Measurements from ENCODE around the gene LGALS7. TPM values are rescaled to one million over a fixed set of nuclear protein-coding genes. Genes with fewer than 3 reads are reported as not detected.

LGALS7 gene
- polyA plus RNA-seq, 1 experiment: not detected

DNA sequence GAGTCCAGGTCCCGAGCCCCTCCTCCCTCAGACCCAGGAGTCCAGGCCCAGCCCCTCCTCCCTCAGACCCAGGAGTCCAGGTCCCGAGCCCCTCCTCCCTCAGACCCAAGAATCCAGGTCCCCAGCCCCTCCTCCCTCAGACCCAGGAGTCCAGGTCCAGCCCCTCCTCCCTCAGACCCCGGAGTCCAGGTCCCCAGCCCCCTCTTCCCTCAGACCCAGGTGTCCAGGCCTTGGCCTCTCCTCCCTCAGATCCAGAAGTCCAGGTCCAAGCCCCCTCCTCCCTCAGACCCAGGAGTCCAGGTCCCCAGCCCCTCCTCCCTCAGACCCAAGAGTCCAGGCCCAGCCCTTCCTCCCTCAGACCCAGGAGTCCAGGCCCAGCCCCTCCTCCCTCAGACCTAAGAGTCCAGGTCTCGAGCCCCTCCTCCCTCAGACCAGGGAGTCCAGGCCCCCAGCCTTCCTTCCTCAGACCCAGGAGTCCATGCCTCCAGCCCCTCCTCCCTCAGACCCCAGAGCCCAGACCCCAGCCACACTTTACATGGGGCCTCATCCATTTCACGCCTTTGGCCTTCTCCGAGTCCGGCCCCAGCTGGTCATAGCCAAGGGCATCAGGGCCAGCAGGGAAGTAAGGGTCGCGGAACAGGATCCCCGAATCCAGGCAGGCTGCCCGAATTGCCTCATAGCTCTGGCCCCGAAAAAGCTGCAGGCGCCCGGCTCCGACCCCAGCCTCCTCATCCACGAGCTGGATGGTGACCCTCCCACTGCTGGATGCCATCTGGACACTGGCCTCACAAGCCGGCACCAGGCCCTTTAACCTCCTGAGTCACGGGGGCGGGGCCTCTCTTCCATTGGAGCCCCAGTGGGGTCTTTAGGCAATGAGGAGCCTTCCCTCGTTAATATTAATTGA is 29.7 kb downstream of the LGALS7 start:
- ChIA-PET CTCF (no interaction called here), POLR2A (no interaction called here)
- no peaks in the 10 kb centered on the region for H3K36me3 ChIP-seq (ENCODE audit: control insufficient read depth, insufficient read depth, low read length)
- no peak for TF ChIP-seq CTCF (IDR thresholded peaks at IDR 0.05; ENCODE audit: insufficient read depth, low read depth, low read length)
- H3K27me3 ChIP-seq (ENCODE audit: control insufficient read depth, insufficient read depth, low read length): no peaks in the 10 kb centered on the region
- H3K4me3 ChIP-seq (ENCODE audit: low read depth, low read length): no peak overlapping the region
- DNase-seq (ENCODE audit: low read depth): no peak

GRCh38 chr19:38742906-38743305 is 30.4 kb downstream of the LGALS7 start:
- TF ChIP-seq CTCF (IDR thresholded peaks at IDR 0.05; ENCODE audit: insufficient read depth, low read depth, low read length): no peak
- H3K27me3 ChIP-seq (ENCODE audit: control insufficient read depth, insufficient read depth, low read length): no peaks in the 10 kb centered on the region
- CTCF ChIA-PET: no interaction called here
- DNase-seq (ENCODE audit: low read depth): no peak
- no peak overlapping the region for H3K4me3 ChIP-seq (ENCODE audit: low read depth, low read length)
- POLR2A ChIA-PET: no interaction called here
- no peaks in the 10 kb centered on the region for H3K36me3 ChIP-seq (ENCODE audit: control insufficient read depth, insufficient read depth, low read length)

DNA sequence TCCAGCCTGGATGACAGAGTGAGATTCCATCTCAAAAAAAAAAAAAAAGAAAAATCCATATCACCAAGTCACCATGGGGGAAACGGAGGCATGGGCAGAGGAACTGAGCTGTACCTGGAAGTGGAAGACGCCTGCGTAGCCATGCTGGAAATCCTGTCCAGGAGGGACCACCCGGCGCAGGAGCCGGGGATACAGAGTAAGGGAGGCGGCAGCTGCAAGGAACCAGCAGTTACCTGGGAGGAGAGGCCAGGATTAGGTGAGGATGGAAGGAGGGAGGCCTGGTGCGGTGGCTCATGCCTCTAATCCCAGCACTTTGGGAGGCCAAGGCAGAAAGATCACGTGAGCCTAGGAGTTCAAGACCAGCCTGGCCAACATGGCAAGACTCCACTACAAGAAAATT is 31.0 kb downstream of the LGALS7 start:
- POLR2A ChIA-PET: no interaction called here
- DNase-seq (ENCODE audit: low read depth): no peak

DNA sequence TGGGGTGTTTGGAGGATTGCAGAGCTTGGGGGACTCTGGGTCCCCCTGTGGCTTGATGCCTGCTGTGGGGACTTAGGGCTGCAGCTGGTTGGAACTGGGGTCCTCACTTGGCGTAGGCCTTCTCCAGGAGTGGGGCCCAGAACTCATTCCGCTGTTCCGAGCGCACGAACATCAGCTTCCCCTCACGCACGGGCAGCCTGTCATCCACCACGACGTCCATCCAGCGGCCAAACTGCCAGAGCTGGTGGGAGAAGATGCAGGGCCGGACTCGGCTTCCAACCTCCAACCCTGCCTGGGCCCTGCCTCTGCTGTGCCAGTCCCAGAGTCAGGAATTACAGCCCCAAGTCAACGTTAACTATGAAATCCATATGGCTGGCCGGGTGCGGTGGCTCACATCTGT is 31.6 kb downstream of the LGALS7 start:
- Histone ChIP-seq H3K27me3 (ENCODE audit: control insufficient read depth, insufficient read depth, low read length) (no peaks in the 10 kb centered on the region), H3K36me3 (ENCODE audit: control insufficient read depth, insufficient read depth, low read length) (no peaks in the 10 kb centered on the region), H3K4me3 (ENCODE audit: low read depth, low read length) (no peak overlapping the region)
- ChIA-PET CTCF (interaction anchor here (0.9 kb wide), 1 partner anchor 339 kb away, joined by 3 read pairs; the partner anchor contains the start of gene FAM98C), POLR2A (no interaction called here)
- TF ChIP-seq CTCF (IDR thresholded peaks at IDR 0.05; ENCODE audit: insufficient read depth, low read depth, low read length): no peak
- no peak for DNase-seq (ENCODE audit: low read depth)

More for the DNA sequence above, 31.0 kb downstream of the LGALS7 start:
- H3K27me3 ChIP-seq (ENCODE audit: control insufficient read depth, insufficient read depth, low read length): no peaks in the 10 kb centered on the region
- no peak for TF ChIP-seq CTCF (IDR thresholded peaks at IDR 0.05; ENCODE audit: insufficient read depth, low read depth, low read length)
- CTCF ChIA-PET: no interaction called here
- no peak overlapping the region for H3K4me3 ChIP-seq (ENCODE audit: low read depth, low read length)
- H3K36me3 ChIP-seq (ENCODE audit: control insufficient read depth, insufficient read depth, low read length): no peaks in the 10 kb centered on the region

DNA sequence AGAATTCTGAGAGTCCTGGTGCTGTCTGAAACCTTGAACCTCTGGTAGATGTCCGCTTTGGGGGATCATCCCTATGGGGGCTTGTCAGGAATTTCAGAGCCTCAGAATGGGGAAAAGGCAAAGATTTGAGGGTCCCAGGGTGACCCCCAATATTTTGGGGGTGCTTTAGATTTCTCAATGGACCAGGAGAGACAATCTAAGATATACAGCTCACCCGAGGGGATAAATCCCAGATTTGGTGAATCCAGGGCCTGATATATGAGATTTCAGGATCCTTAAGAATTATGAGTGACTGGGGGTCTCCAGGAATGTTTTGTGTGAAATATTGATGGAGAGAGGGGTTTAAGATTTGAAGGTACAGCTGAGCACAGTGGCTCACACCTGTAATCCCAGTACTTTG is 32.4 kb downstream of the LGALS7 start:
- CTCF ChIA-PET: interaction anchor here (0.9 to 1.3 kb wide), 2 partner anchors 29 to 338 kb away, joined by 3 read pairs; partner anchors contain the start of gene FAM98C
- no peak for DNase-seq (ENCODE audit: low read depth)
- POLR2A ChIA-PET: interaction anchor here (0.7 kb wide), 1 partner anchor 10 kb away, joined by 6 read pairs; no protein-coding TSS in a partner anchor

More for the DNA sequence above, 32.4 kb downstream of the LGALS7 start:
- no peak overlapping the region for H3K4me3 ChIP-seq (ENCODE audit: low read depth, low read length)
- TF ChIP-seq CTCF (IDR thresholded peaks at IDR 0.05; ENCODE audit: insufficient read depth, low read depth, low read length): no peak
- no peaks in the 10 kb centered on the region for H3K27me3 ChIP-seq (ENCODE audit: control insufficient read depth, insufficient read depth, low read length)
- no peaks in the 10 kb centered on the region for H3K36me3 ChIP-seq (ENCODE audit: control insufficient read depth, insufficient read depth, low read length)
